ENCODE measurements around the gene LSM14A. TPM values are rescaled to one million over a fixed set of nuclear protein-coding genes. Genes with fewer than 3 reads are reported as not detected.

Gene LSM14A
- total RNA-seq, 1 experiment from 2014 or later: 199 TPM

- H3K4ac ChIP-seq (ENCODE audit: low read depth, low read length): no peak overlapping the region
- no peaks in the 10 kb centered on the region for H3K4me1 ChIP-seq (ENCODE audit: insufficient read depth, low read length)
- H2BK120ac ChIP-seq (ENCODE audit: low read depth, low read length, poor library complexity, severe bottlenecking): no peak overlapping the region
- H3K56ac ChIP-seq (ENCODE audit: insufficient read length, low read depth, low read length): no peak overlapping the region
- no peak for DNase-seq
- no peak for TF ChIP-seq CTCF (conservative IDR thresholded peaks at IDR 0.05)
- H3K9ac ChIP-seq (ENCODE audit: extremely low read depth, insufficient read length, low read length): no peak overlapping the region
- H3K23ac ChIP-seq (ENCODE audit: insufficient read length, low read depth, low read length): no peak overlapping the region
- no CpG with 5 or more reads among the region's 6 CpGs for WGBS (ENCODE audit: extremely low coverage, insufficient read length, low lambda C conversion rate)
- H4K8ac ChIP-seq (replicated peaks; ENCODE audit: insufficient read length, low read depth, low read length): no peak overlapping the region
- no peaks in the 10 kb centered on the region for H3K23me2 ChIP-seq (ENCODE audit: insufficient read length, low read depth, low read length, poor library complexity, severe bottlenecking)
- H2BK12ac ChIP-seq (ENCODE audit: insufficient read length, low read depth, low read length): no peak overlapping the region
- peaks cover 4% of the 10 kb centered on the region; the same call in 1 of the 2 replicates for H3K27me3 Mint-ChIP-seq (ENCODE audit: low read depth)
- no peak overlapping the region for H2AFZ ChIP-seq (ENCODE audit: low read length)
- no peaks in the 10 kb centered on the region for H3K79me2 ChIP-seq (ENCODE audit: insufficient read depth, low read length)
- peaks cover 0 to 9% of the 10 kb centered on the region in 2 experiments; a peak in 1 of 4 replicates for H3K4me1 Mint-ChIP-seq
- no peak overlapping the region for H4K5ac ChIP-seq (ENCODE audit: insufficient read length, low read depth, low read length)
- H3K9me3 ChIP-seq (ENCODE audit: control insufficient read depth, low read depth, low read length): no peaks in the 10 kb centered on the region
- no peak overlapping the region for H4K91ac ChIP-seq (ENCODE audit: insufficient read length, low read depth, low read length)
- H3K18ac ChIP-seq (ENCODE audit: insufficient read length, low read depth, low read length): no peak overlapping the region
- no peak overlapping the region for H3K27ac ChIP-seq (ENCODE audit: insufficient read length, low read depth, low read length)
- no peaks in the 10 kb centered on the region for H3K27me3 ChIP-seq (ENCODE audit: insufficient read depth, low read length)
- H3K79me1 ChIP-seq (ENCODE audit: insufficient read depth, low read depth, low read length, poor library complexity, severe bottlenecking): no peaks in the 10 kb centered on the region
- H3K27ac Mint-ChIP-seq: no peak overlapping the region
- no peak overlapping the region for H3K4me2 ChIP-seq (ENCODE audit: insufficient read depth, insufficient read length, low read length)
- H3K9me3 Mint-ChIP-seq: peaks cover 0 to 2% of the 10 kb centered on the region in 2 experiments; a peak in 2 of 5 replicates
- H3K36me3 Mint-ChIP-seq (ENCODE audit: insufficient read depth in 1 of 3, low read depth in 3 of 3): no peaks in the 10 kb centered on the region
- H2BK15ac ChIP-seq (ENCODE audit: low read depth, low read length): no peak overlapping the region
- no peak overlapping the region for H2AK5ac ChIP-seq (ENCODE audit: insufficient read length, low read length)
- no peak overlapping the region for H2BK20ac ChIP-seq (ENCODE audit: low read depth, low read length, poor library complexity, severe bottlenecking)
- no peaks in the 10 kb centered on the region for H4K20me1 ChIP-seq (ENCODE audit: control insufficient read depth, insufficient read depth, insufficient read length)
- H3K14ac ChIP-seq (ENCODE audit: insufficient read depth, low read length): no peak overlapping the region
- no peak overlapping the region for H2BK5ac ChIP-seq (ENCODE audit: insufficient read length, low read length)
- no peak overlapping the region for H3T11ph ChIP-seq (ENCODE audit: low read length)
- H3K4me3 Mint-ChIP-seq: no peak overlapping the region
Observed at GRCh38 chr19:34127684-34128189, 44.6 kb upstream of the LSM14A start.

Measured in H9 (cell line).